Neural progenitor cell (in vitro differentiated cells): Measurements from ENCODE around the gene SSC5D. TPM values are rescaled to one million over a fixed set of nuclear protein-coding genes. Genes with fewer than 3 reads are reported as not detected.
A peak's percentile ranks its signal among the peaks of the same experiment; 100 is the strongest.

Experiments
- DNase-seq: peaks from one replicate; pipeline ENCODE4 v3.0.0-alpha.2; 2016; ENCODE audit warnings: low spot score
- H2AFZ ChIP-seq: fragments of 200-600 bp; sonication (generic); replicated peaks from 2 replicates; pipeline ENCODE4 v1.6.1; 2016; ENCODE audit warnings: antibody characterized with exemption
- H3F3A ChIP-seq: fragments of 200-600 bp; sonication (generic); 2 replicates; pipeline ENCODE4 v1.6.1; 2016; ENCODE audit warnings: antibody characterized with exemption, low read depth
- H3K27ac ChIP-seq: fragments of 200-600 bp; sonication (generic); 2 replicates; pipeline ENCODE4 v1.5.1; 2016; ENCODE audit warnings: mild to moderate bottlenecking
- H3K27me3 ChIP-seq: fragments of 200-600 bp; sonication (generic); 2 replicates; pipeline ENCODE4 v1.6.1; 2016; ENCODE audit warnings: mild to moderate bottlenecking, moderate library complexity
- H3K36me3 ChIP-seq: fragments of 200-600 bp; sonication (generic); 2 replicates; pipeline ENCODE4 v1.5.1; 2016
- H3K4me1 ChIP-seq: fragments of 200-600 bp; sonication (generic); 2 replicates; pipeline ENCODE4 v1.6.1; 2016; ENCODE audit warnings: mixed run types
- H3K4me2 ChIP-seq: fragments of 200-600 bp; sonication (generic); 2 replicates; pipeline ENCODE4 v1.6.1; 2016
- H3K4me3 ChIP-seq: fragments of 200-600 bp; sonication (generic); 2 replicates; pipeline ENCODE4 v1.5.1; 2016
- H3K79me2 ChIP-seq: fragments of 200-600 bp; sonication (generic); 2 replicates; pipeline ENCODE4 v1.6.1; 2016; ENCODE audit warnings: low read depth
- H3K9ac ChIP-seq: fragments of 200-600 bp; sonication (generic); 2 replicates; pipeline ENCODE4 v1.6.1; 2016
- H3K9me3 ChIP-seq: fragments of 200-600 bp; sonication (generic); 2 replicates; pipeline ENCODE4 v1.5.1; 2016; ENCODE audit warnings: low read depth
- H4K20me1 ChIP-seq: fragments of 200-600 bp; sonication (generic); 2 replicates; pipeline ENCODE4 v1.6.1; 2016; ENCODE audit warnings: low read depth
- H3K27ac Mint-ChIP-seq: 3 replicates; pipeline ENCODE4 v1.8.0; 2021; ENCODE audit warnings: mixed read lengths
- H3K27me3 Mint-ChIP-seq: 2 replicates; pipeline ENCODE4 v1.8.0; 2022; ENCODE audit warnings: low read depth, mild to moderate bottlenecking, inconsistent platforms, moderate library complexity, mixed read lengths; ENCODE audit not compliant: insufficient read depth
- H3K36me3 Mint-ChIP-seq: 3 replicates; pipeline ENCODE4 v1.8.0; 2021; ENCODE audit warnings: mixed read lengths
- H3K4me1 Mint-ChIP-seq: 3 replicates; pipeline ENCODE4 v1.8.0; 2021; ENCODE audit warnings: mixed read lengths
- H3K4me3 Mint-ChIP-seq: 3 replicates; pipeline ENCODE4 v1.8.0; 2021; ENCODE audit warnings: mild to moderate bottlenecking, moderate library complexity, mixed read lengths
- H3K9me3 Mint-ChIP-seq: 3 replicates; pipeline ENCODE4 v1.8.0; 2020; ENCODE audit warnings: mixed read lengths
- CTCF ChIP-seq: fragments of 200-600 bp; sonication (generic); IDR thresholded peaks from 2 replicates; pipeline ENCODE4 v1.5.1; 2017; ENCODE audit warnings: antibody characterized with exemption, mild to moderate bottlenecking
- EZH2 ChIP-seq: fragments of 200-600 bp; sonication (generic); IDR thresholded peaks from 2 replicates; pipeline ENCODE4 v1.6.1; 2017; ENCODE audit warnings: antibody characterized with exemption, mild to moderate bottlenecking, moderate library complexity
- EZH2phosphoT487 ChIP-seq: fragments of 200-600 bp; sonication (generic); IDR thresholded peaks from 2 replicates; pipeline ENCODE4 v1.6.1; 2017; ENCODE audit warnings: antibody characterized with exemption
- total RNA-seq: library from RNA; depleted of rRNA; stranded (reverse); fragments of >200 nt; gene quantifications from 2 replicates; pipeline ENCODE4 v1.2.3, GENCODE V29; 2015; ENCODE audit warnings: low replicate concordance

Gene SSC5D
- total RNA-seq, 1 donor from 2014 or later, result not detected

- H3K79me2 ChIP-seq, result no peaks in the 10 kb centered on the region
- no peak overlapping the region for H3K9ac ChIP-seq
- Mint-ChIP-seq H3K4me3 (peak overlapping the region; percentile 41), H3K36me3 (peaks cover 9% of the 10 kb centered on the region), H3K27ac (no peak overlapping the region), H3K27me3 (peaks cover 9% of the 10 kb centered on the region), H3K4me1 (peaks cover 21% of the 10 kb centered on the region), H3K9me3 (peaks cover 11% of the 10 kb centered on the region)
- no peak overlapping the region for H3K4me2 ChIP-seq
- no peaks in the 10 kb centered on the region for H3F3A ChIP-seq
- DNase-seq, result no peak
- H3K36me3 ChIP-seq, result no peaks in the 10 kb centered on the region
- H3K27ac ChIP-seq, result no peak overlapping the region
- peaks cover 16% of the 10 kb centered on the region for H3K27me3 ChIP-seq
- TF ChIP-seq EZH2 (no peak), CTCF (no peak), EZH2phosphoT487 (no peak)
- no peaks in the 10 kb centered on the region for H3K9me3 ChIP-seq
- no peaks in the 10 kb centered on the region for H4K20me1 ChIP-seq
- H3K4me3 ChIP-seq, result no peak overlapping the region
- no peaks in the 10 kb centered on the region for H3K4me1 ChIP-seq
- no peak overlapping the region for H2AFZ ChIP-seq
These were observed 10.1 kb downstream of the SSC5D start for GRCh38 chr19:55498246-55498840.

- Histone ChIP-seq H3K27me3 (peaks cover 34% of the 10 kb centered on the region), H2AFZ (no peak overlapping the region), H3K4me2 (no peak overlapping the region), H3K9ac (no peak overlapping the region), H3K4me1 (no peaks in the 10 kb centered on the region), H3K36me3 (no peaks in the 10 kb centered on the region), H3K4me3 (no peak overlapping the region), H3K79me2 (no peaks in the 10 kb centered on the region), H3K9me3 (no peaks in the 10 kb centered on the region), H3F3A (no peaks in the 10 kb centered on the region), H4K20me1 (no peaks in the 10 kb centered on the region), H3K27ac (no peak overlapping the region)
- peaks cover 13% of the 10 kb centered on the region for H3K4me1 Mint-ChIP-seq
- peaks cover 9% of the 10 kb centered on the region for H3K36me3 Mint-ChIP-seq
- no peak overlapping the region for H3K27ac Mint-ChIP-seq
- DNase-seq, result no peak
- peaks cover 11% of the 10 kb centered on the region for H3K27me3 Mint-ChIP-seq
- H3K4me3 Mint-ChIP-seq, result no peak overlapping the region
- TF ChIP-seq EZH2, result no peak
- TF ChIP-seq CTCF, result no peak
- TF ChIP-seq EZH2phosphoT487, result no peak
- peaks cover 14% of the 10 kb centered on the region for H3K9me3 Mint-ChIP-seq
These were observed 12.2 kb downstream of the SSC5D start for GRCh38 chr19:55500368-55500952.

- Histone ChIP-seq H3K4me2 (no peak overlapping the region), H3K4me3 (no peak overlapping the region), H3K9me3 (no peaks in the 10 kb centered on the region), H3K9ac (no peak overlapping the region), H3F3A (no peaks in the 10 kb centered on the region), H4K20me1 (no peaks in the 10 kb centered on the region), H3K4me1 (no peaks in the 10 kb centered on the region), H3K79me2 (no peaks in the 10 kb centered on the region), H3K27ac (no peak overlapping the region), H3K27me3 (peaks cover 35% of the 10 kb centered on the region), H2AFZ (no peak overlapping the region), H3K36me3 (no peaks in the 10 kb centered on the region)
- no peak for TF ChIP-seq EZH2
- TF ChIP-seq EZH2phosphoT487, result no peak
- TF ChIP-seq CTCF, result no peak
- Mint-ChIP-seq H3K9me3 (peaks cover 14% of the 10 kb centered on the region), H3K27me3 (peaks cover 9% of the 10 kb centered on the region), H3K36me3 (peaks cover 9% of the 10 kb centered on the region), H3K27ac (no peak overlapping the region), H3K4me1 (peaks cover 8% of the 10 kb centered on the region), H3K4me3 (no peak overlapping the region)
- no peak for DNase-seq
These were observed 14.1 kb downstream of the SSC5D start for GRCh38 chr19:55502197-55502952.
